PC-3 (cell line): Measurements from ENCODE around the gene GNL3. TPM values are rescaled to one million over a fixed set of nuclear protein-coding genes. Genes with fewer than 3 reads are reported as not detected.

ENCODE experiments used
- ATAC-seq: fragments of 200-7000 bp; cut with Tn5 transposase; 2 replicates; pipeline ENCODE4 v1.9.1; 2020; ENCODE audit warnings: mild to moderate bottlenecking, moderate library complexity
- BruUV-seq: library from RNA; stranded (reverse); fragments of 400-500 nt; replicated peaks from 2 replicates; lab custom pipeline; 2021; lab: Mats Ljungman, UMichigan
- CTCF ChIA-PET: fragments of 300-600 bp; sonication (Branson Sonifier 250); formaldehyde crosslinking; loops from one replicate; lab custom pipeline; 2022; ENCODE audit warnings: antibody characterized with exemption; lab: Charles Lee
- POLR2A ChIA-PET: fragments of 300-600 bp; sonication (Branson Sonifier 250); formaldehyde crosslinking; loops from one replicate; lab custom pipeline; 2022; ENCODE audit warnings: antibody characterized with exemption; ENCODE audit not compliant: unreplicated experiment; lab: Charles Lee
- DNase-seq: peaks from one replicate; pipeline ENCODE4 v3.0.0-alpha.2; 2015
- H2AFZ ChIP-seq: fragments of 300-600 bp; sonication (generic); 2 replicates; pipeline ENCODE4 v1.6.0; 2016; ENCODE audit warnings: antibody characterized with exemption, low read length
- H3F3A ChIP-seq: fragments of 300-600 bp; sonication (generic); one replicate; pipeline ENCODE4 v1.6.0; 2017; ENCODE audit warnings: antibody characterized with exemption, low read length, control low read depth, mild to moderate bottlenecking; ENCODE audit not compliant: unreplicated experiment
- H3K27ac ChIP-seq: fragments of 300-600 bp; sonication (generic); 2 replicates; pipeline ENCODE4 v1.5.1; 2016; ENCODE audit warnings: mild to moderate bottlenecking, low read length
- H3K27me3 ChIP-seq: fragments of 300-600 bp; sonication (generic); 2 replicates; pipeline ENCODE4 v1.6.1; 2016; ENCODE audit warnings: low read length, mixed read lengths
- H3K36me3 ChIP-seq: fragments of 300-600 bp; sonication (generic); 2 replicates; pipeline ENCODE4 v1.6.1; 2016; ENCODE audit warnings: low read depth, mixed run types, low read length, mixed read lengths
- H3K4me1 ChIP-seq: fragments of 300-600 bp; sonication (generic); 2 replicates; pipeline ENCODE4 v1.5.1; 2016; ENCODE audit warnings: low read length; ENCODE audit not compliant: insufficient read depth
- H3K4me2 ChIP-seq: fragments of 300-600 bp; sonication (generic); 2 replicates; pipeline ENCODE4 v1.6.0; 2016; ENCODE audit warnings: low read length
- H3K4me3 ChIP-seq: fragments of 300-600 bp; sonication (generic); 2 replicates; pipeline ENCODE4 v1.5.1; 2016; ENCODE audit warnings: mild to moderate bottlenecking, low read length, mixed read lengths
- H3K79me2 ChIP-seq: fragments of 300-600 bp; sonication (generic); 2 replicates; pipeline ENCODE4 v1.6.1; 2017; ENCODE audit warnings: low read length, mixed read lengths
- H3K9ac ChIP-seq: fragments of 300-600 bp; sonication (generic); 2 replicates; pipeline ENCODE4 v1.6.0; 2016; ENCODE audit warnings: mild to moderate bottlenecking, low read length
- H3K9me2 ChIP-seq: fragments of 300-600 bp; sonication (generic); replicated peaks from 2 replicates; pipeline ENCODE4 v1.6.1; 2016; ENCODE audit warnings: mixed run types, low read length, mixed read lengths
- H3K9me3 ChIP-seq: fragments of 300-600 bp; sonication (generic); 2 replicates; pipeline ENCODE4 v1.6.1; 2016; ENCODE audit warnings: low read length, mixed read lengths
- H4K20me1 ChIP-seq: fragments of 300-600 bp; sonication (generic); 2 replicates; pipeline ENCODE4 v1.6.1; 2016; ENCODE audit warnings: low read length, mixed read lengths
- EZH2 ChIP-seq: fragments of 300-600 bp; sonication (generic); IDR thresholded peaks from one replicate; pipeline ENCODE4 v1.6.1; 2017; ENCODE audit warnings: antibody characterized with exemption, mild to moderate bottlenecking, low read length; ENCODE audit not compliant: unreplicated experiment
- EZH2phosphoT487 ChIP-seq: fragments of 300-600 bp; sonication (generic); IDR thresholded peaks from 2 replicates; pipeline ENCODE4 v1.6.1; 2018; ENCODE audit warnings: mild to moderate bottlenecking, antibody characterized with exemption, low read length, borderline replicate concordance
- intact Hi-C: fragments of 100-400 bp; cut with micrococcal nuclease; formaldehyde crosslinking; loops from 2 replicates; pipeline ENCODE4 v1.9.0; 2023
- total RNA-seq: library from RNA; depleted of rRNA; stranded (reverse); fragments of >200 nt; gene quantifications from 2 replicates; pipeline ENCODE4 v1.2.3, GENCODE V29; 2014
- TF ChIP-seq, protein P1 (sequence below): fragments of 300-600 bp; sonication (generic); conservative IDR thresholded peaks from 2 replicates; pipeline ENCODE4 v1.5.1; 2017; ENCODE audit warnings: antibody characterized with exemption, low read depth, mild to moderate bottlenecking, low read length

The GNL3 gene
- total RNA-seq, 1 experiment from 2014 or later: 219 TPM

GRCh38 chr3:52645549-52645948 lies 40.3 kb upstream of the GNL3 start:
- Histone ChIP-seq H3K9me3 (no peaks in the 10 kb centered on the region), H3K36me3 (peaks cover 39% of the 10 kb centered on the region), H2AFZ (no peak overlapping the region), H3F3A (no peaks in the 10 kb centered on the region), H3K27ac (no peak overlapping the region), H3K27me3 (no peaks in the 10 kb centered on the region), H3K4me2 (no peak overlapping the region), H3K9ac (no peak overlapping the region), H3K9me2 (no peaks in the 10 kb centered on the region), H4K20me1 (no peaks in the 10 kb centered on the region), H3K79me2 (no peaks in the 10 kb centered on the region), H3K4me1 (no peaks in the 10 kb centered on the region), H3K4me3 (no peak overlapping the region)
- POLR2A ChIA-PET: no interaction called here
- TF ChIP-seq, protein P1, sequence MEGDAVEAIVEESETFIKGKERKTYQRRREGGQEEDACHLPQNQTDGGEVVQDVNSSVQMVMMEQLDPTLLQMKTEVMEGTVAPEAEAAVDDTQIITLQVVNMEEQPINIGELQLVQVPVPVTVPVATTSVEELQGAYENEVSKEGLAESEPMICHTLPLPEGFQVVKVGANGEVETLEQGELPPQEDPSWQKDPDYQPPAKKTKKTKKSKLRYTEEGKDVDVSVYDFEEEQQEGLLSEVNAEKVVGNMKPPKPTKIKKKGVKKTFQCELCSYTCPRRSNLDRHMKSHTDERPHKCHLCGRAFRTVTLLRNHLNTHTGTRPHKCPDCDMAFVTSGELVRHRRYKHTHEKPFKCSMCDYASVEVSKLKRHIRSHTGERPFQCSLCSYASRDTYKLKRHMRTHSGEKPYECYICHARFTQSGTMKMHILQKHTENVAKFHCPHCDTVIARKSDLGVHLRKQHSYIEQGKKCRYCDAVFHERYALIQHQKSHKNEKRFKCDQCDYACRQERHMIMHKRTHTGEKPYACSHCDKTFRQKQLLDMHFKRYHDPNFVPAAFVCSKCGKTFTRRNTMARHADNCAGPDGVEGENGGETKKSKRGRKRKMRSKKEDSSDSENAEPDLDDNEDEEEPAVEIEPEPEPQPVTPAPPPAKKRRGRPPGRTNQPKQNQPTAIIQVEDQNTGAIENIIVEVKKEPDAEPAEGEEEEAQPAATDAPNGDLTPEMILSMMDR: no peak
- TF ChIP-seq EZH2 (no peak), EZH2phosphoT487 (no peak)
- intact Hi-C loops: no loop called here
- ATAC-seq (no peak), DNase-seq (no peak)
- CTCF ChIA-PET: no interaction called here
- BruUV-seq: no TSS peak

DNA sequence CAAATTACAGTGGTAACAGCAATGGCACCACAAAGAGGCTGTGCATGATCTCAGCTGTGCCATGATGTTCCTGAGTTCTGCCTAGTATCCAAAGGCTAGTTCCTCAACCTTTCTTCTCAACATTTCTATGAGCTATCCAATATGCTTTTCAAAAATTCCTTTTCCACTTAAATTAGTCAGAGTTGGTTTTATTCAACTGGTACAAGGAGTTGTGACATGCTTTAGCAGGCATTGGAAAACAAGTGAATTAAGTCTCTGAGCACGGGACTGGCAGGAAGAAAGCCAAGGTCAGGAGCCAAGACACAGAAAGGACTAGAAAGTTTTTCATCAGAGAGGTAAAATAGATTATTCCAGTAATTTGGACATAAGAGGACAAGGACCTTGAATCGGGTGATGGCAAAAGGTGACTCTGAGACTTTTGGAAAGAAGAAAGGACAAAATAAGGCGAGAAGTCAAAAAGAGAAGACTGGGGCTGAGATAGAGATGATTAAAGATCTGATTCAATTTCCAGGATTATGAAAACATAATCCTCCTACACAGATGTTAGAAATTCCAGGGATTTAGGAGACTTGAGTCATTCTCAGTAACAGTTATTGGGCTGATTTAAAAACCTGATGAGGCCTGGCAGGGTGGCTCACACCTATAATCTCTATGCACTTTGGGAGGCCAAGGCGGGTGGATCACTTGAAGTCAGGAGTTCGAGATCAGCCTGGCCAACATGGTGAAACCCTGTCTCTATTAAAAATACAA lies 36.2 kb upstream of the GNL3 start:
- Histone ChIP-seq H3K79me2 (no peaks in the 10 kb centered on the region), H3K27me3 (no peaks in the 10 kb centered on the region), H3K27ac (no peak overlapping the region), H3K9me2 (no peaks in the 10 kb centered on the region), H3K4me3 (no peak overlapping the region), H3F3A (no peaks in the 10 kb centered on the region), H3K4me1 (no peaks in the 10 kb centered on the region), H3K9ac (no peak overlapping the region), H2AFZ (no peak overlapping the region), H3K4me2 (no peak overlapping the region), H4K20me1 (no peaks in the 10 kb centered on the region), H3K36me3 (peaks cover 31% of the 10 kb centered on the region; the same call in 1 of the 2 replicates), H3K9me3 (no peaks in the 10 kb centered on the region)
- DNase-seq (no peak), ATAC-seq (no peak)
- no TSS peak for BruUV-seq
- ChIA-PET POLR2A (no interaction called here), CTCF (no interaction called here)
- TF ChIP-seq EZH2 (no peak), EZH2phosphoT487 (no peak)
- TF ChIP-seq, protein P1: no peak
- intact Hi-C loops: no loop called here

GRCh38 chr3:52650439-52650838 lies 35.4 kb upstream of the GNL3 start:
- no peak overlapping the region for H3K27ac ChIP-seq

More at GRCh38 chr3:52650439-52650838, 35.4 kb upstream of the GNL3 start:
- no peak for DNase-seq
- H3K4me2 ChIP-seq: no peak overlapping the region
- POLR2A ChIA-PET: no interaction called here
- H4K20me1 ChIP-seq: no peaks in the 10 kb centered on the region
- H2AFZ ChIP-seq: no peak overlapping the region
- no peaks in the 10 kb centered on the region for H3K79me2 ChIP-seq
- no TSS peak for BruUV-seq
- CTCF ChIA-PET: no interaction called here
- no peaks in the 10 kb centered on the region for H3K4me1 ChIP-seq
- H3K4me3 ChIP-seq: no peak overlapping the region
- ATAC-seq: no peak
- peaks cover 29% of the 10 kb centered on the region; the same call in 1 of the 2 replicates for H3K36me3 ChIP-seq
- H3K9ac ChIP-seq: no peak overlapping the region
- intact Hi-C loops: no loop called here
- H3K9me2 ChIP-seq: no peaks in the 10 kb centered on the region
- TF ChIP-seq EZH2 (no peak), EZH2phosphoT487 (no peak)
- TF ChIP-seq, protein P1: no peak
- no peaks in the 10 kb centered on the region for H3F3A ChIP-seq
- no peaks in the 10 kb centered on the region for H3K27me3 ChIP-seq
- no peaks in the 10 kb centered on the region for H3K9me3 ChIP-seq
